Measurements from ENCODE around the gene SLC20A1.

GRCh38 chr2:112660138-112660537, 14.4 kb downstream of the SLC20A1 start:
- TF ChIP-seq POLR2A (IDR thresholded peaks at IDR 0.05) (no peak), CTCF (IDR thresholded peaks at IDR 0.05) (no peak)

Data from uterus (tissue), 2 donors.